ENCODE measurements around the gene TRRAP. TPM values are rescaled to one million over a fixed set of nuclear protein-coding genes. Genes with fewer than 3 reads are reported as not detected.

Gene TRRAP
- total and polyA plus RNA-seq, 4 donors: 8.3 to 43.1 (median 20.9) TPM

DNA sequence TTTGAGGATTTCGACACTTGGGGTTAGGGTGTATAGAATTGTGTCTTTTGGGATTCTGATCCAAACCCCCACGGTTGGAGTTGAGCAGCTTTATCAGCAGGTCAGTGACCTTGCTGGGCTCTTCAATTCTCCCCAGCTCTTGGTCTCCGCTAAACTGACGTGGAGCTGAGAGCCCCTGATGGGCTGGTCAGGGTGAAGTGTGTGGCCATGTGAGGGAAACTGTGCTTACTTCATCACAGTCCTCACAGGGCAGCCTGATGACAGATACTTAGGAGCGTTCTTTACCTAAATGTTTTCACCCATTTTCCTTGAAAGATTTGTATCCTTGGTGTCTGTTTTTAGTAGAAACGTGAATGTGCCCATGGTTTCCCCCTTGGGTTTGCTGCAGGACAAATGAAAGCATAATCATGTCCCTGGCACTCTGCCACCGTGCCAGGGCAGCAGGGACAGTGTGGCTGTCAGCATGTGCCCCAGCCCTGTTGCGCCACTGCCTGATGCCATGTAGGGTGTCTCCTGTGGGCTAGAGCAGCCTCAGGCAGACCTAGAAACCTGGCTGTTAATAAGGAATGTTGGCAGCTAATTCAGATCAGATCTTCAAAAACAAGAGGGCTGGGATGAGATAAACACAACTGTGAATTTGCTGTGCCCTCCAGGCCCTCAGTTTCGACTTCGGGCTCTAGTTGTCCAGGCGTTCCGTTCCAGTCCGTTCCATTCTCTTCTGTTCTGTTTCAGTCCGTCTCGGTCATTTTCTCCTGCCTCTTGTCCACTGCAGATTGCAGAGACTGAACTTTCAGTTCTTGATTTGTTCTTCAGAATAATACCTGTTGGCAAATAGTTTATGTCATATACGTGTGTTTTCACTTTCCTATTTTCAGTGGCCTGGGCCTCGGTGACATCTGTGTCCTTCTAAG, 96.8 kb downstream of the TRRAP start:
- TF ChIP-seq CTCF (IDR thresholded peaks at IDR 0.05; ENCODE audit: control extremely low read depth, extremely low read depth): no peak
- no peaks in the 10 kb centered on the region for H3K27me3 ChIP-seq (ENCODE audit: control insufficient read depth in 3 of 3, insufficient read depth in 3 of 3, low read length in 2 of 3)
- no peak overlapping the region for H3K4me3 ChIP-seq
- ATAC-seq (ENCODE audit: insufficient read depth, low FRiP score) (no peak), DNase-seq (no peak)
- no peaks in the 10 kb centered on the region for H3K4me1 ChIP-seq (ENCODE audit: control insufficient read depth in 5 of 5, insufficient read depth in 5 of 5, low read length in 5 of 5)
- H3K27ac ChIP-seq (ENCODE audit: low read depth in 1 of 2, low read length in 1 of 2): peak overlapping the region in 1 of 2 donors; percentile 48
- no peak overlapping the region for H3K9ac ChIP-seq (ENCODE audit: insufficient read depth in 1 of 2, low read length in 2 of 2)
- 90 to 91% methylated on average over 17 of the region's 17 CpGs for WGBS, 2 donors
- H3K36me3 ChIP-seq (ENCODE audit: control insufficient read depth in 4 of 4, insufficient read depth in 4 of 4, low read length in 4 of 4): peaks cover 43 to 59% (median 51%) of the 10 kb centered on the region in 4 donors
- no peaks in the 10 kb centered on the region for H3K9me3 ChIP-seq (ENCODE audit: control insufficient read depth in 4 of 4, insufficient read depth in 3 of 4, low read length in 3 of 4)

DNA sequence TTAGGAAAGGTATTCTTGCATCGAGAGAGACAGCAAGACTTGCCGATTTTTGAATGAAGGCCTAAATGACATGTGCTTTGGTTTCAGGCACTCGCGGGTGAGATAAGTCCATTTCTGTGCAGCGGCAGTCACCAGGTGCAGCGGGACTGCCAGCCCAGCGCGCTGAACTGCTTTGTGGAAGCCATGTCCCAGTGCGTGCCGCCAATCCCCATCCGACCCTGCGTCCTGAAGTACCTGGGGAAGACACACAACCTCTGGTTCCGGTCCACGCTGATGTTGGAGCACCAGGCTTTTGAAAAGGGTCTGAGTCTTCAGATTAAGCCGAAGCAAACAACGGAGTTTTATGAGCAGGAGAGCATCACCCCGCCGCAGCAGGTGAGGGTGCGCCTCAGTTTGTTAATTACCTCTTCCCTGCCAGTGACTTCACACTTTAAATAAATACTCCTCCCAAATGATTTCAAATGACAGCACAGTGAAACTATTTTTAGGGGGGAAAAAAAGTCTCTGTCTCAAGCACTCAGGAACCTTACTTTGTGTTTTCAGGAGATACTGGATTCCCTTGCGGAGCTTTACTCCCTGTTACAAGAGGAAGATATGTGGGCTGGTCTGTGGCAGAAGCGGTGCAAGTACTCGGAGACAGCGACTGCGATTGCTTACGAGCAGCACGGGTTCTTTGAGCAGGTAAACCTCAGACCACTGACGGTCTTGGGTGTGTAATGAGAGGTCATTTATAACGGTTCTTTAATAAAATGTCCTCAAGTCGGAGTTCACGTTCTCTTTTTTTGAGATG, 98.3 kb downstream of the TRRAP start:
- TF ChIP-seq CTCF (IDR thresholded peaks at IDR 0.05; ENCODE audit: control extremely low read depth, extremely low read depth): no peak
- ATAC-seq (ENCODE audit: insufficient read depth, low FRiP score): no peak
- Histone ChIP-seq H3K27me3 (ENCODE audit: control insufficient read depth in 3 of 3, insufficient read depth in 3 of 3, low read length in 2 of 3) (no peaks in the 10 kb centered on the region), H3K4me3 (no peak overlapping the region), H3K9me3 (ENCODE audit: control insufficient read depth in 4 of 4, insufficient read depth in 3 of 4, low read length in 3 of 4) (no peaks in the 10 kb centered on the region), H3K4me1 (ENCODE audit: control insufficient read depth in 5 of 5, insufficient read depth in 5 of 5, low read length in 5 of 5) (no peaks in the 10 kb centered on the region), H3K27ac (ENCODE audit: low read depth in 1 of 2, low read length in 1 of 2) (no peak overlapping the region), H3K36me3 (ENCODE audit: control insufficient read depth in 4 of 4, insufficient read depth in 4 of 4, low read length in 4 of 4) (peaks cover 47 to 59% (median 49%) of the 10 kb centered on the region in 4 donors), H3K9ac (ENCODE audit: insufficient read depth in 1 of 2, low read length in 2 of 2) (no peak overlapping the region)
- no peak for DNase-seq
- WGBS, 2 donors: 98% methylated on average over 30 of the region's 30 CpGs

GRCh38 chr7:98978672-98979071, 100.3 kb downstream of the TRRAP start:
- Histone ChIP-seq H3K27ac (ENCODE audit: low read depth in 1 of 2, low read length in 1 of 2) (no peak overlapping the region), H3K9ac (ENCODE audit: insufficient read depth in 1 of 2, low read length in 2 of 2) (no peak overlapping the region), H3K4me3 (no peak overlapping the region), H3K9me3 (ENCODE audit: control insufficient read depth in 4 of 4, insufficient read depth in 3 of 4, low read length in 3 of 4) (no peaks in the 10 kb centered on the region), H3K4me1 (ENCODE audit: control insufficient read depth in 5 of 5, insufficient read depth in 5 of 5, low read length in 5 of 5) (no peaks in the 10 kb centered on the region), H3K27me3 (ENCODE audit: control insufficient read depth in 3 of 3, insufficient read depth in 3 of 3, low read length in 2 of 3) (no peaks in the 10 kb centered on the region), H3K36me3 (ENCODE audit: control insufficient read depth in 4 of 4, insufficient read depth in 4 of 4, low read length in 4 of 4) (peaks cover 39 to 65% (median 58%) of the 10 kb centered on the region in 4 donors)
- ATAC-seq (ENCODE audit: insufficient read depth, low FRiP score) (no peak), DNase-seq (no peak)
- WGBS, 2 donors: 95% methylated on average over 9 of the region's 9 CpGs
- no peak for TF ChIP-seq CTCF (IDR thresholded peaks at IDR 0.05; ENCODE audit: control extremely low read depth, extremely low read depth)
